HL-60/S4 treated with phorbol 12-myristate 13-acetate at 8.2 ng/mL for 4 days and 3 days (cell line): Measurements from ENCODE around the gene FHDC1.

Experiments used
- in situ Hi-C: fragments of 300-500 bp; cut with MboI; formaldehyde crosslinking; loops from 2 replicates; pipeline ENCODE4 v1.15.0; 2022; ENCODE audit warnings: low sequenced_read_pairs

FHDC1 gene

DNA sequence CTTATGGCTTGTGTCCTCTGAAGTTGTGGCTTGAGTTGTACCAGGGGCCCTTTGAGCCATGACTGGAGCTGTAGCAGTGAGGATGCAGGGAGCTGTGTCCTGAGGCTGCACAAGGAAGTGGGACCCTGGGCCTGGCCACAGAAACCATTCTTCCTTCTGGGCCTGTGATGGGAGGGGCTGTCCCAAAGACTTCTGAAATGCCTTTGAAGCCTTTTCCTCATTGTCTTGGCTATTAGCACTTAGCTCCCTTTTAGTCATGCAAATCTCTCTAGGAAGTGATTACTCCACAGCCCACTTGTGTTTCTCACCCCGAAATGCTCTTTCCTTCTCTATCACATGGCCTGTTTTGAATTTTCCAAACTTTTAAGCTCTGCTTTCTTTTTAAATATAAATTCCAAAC is 92.4 kb downstream of the FHDC1 start:
- in situ Hi-C loops = no loop called here
